ENCODE results near the gene NEXN. TPM values are rescaled to one million over a fixed set of nuclear protein-coding genes. Genes with fewer than 3 reads are reported as not detected.

The NEXN gene
- total and polyA plus RNA-seq, 4 donors, result 0.51 to 2.4 (median 1.7) TPM

- TF ChIP-seq CTCF (IDR thresholded peaks at IDR 0.05; ENCODE audit: low read depth, low read length, missing input control) (no peak), GABPA (IDR thresholded peaks at IDR 0.05 in 1 of 2, conservative IDR thresholded peaks at IDR 0.05 in 1 of 2) (no peak), HNF4A (conservative IDR thresholded peaks at IDR 0.05) (no peak), FOXA2 (IDR thresholded peaks at IDR 0.05) (no peak)
Observed at GRCh38 chr1:77927414-77927813, 39.0 kb downstream of the NEXN start (continued).

GRCh38 chr1:77929806-77930205 lies 41.4 kb downstream of the NEXN start:
- no peak for DNase-seq (ENCODE audit: low spot score)
- H3K4me1 ChIP-seq (ENCODE audit: control insufficient read depth in 4 of 4, insufficient read depth in 4 of 4, low read length in 3 of 4), result no peaks in the 10 kb centered on the region
- H3K9ac ChIP-seq (ENCODE audit: low read depth in 1 of 2, low read length in 2 of 2), result no peak overlapping the region
- H3K4me3 ChIP-seq (ENCODE audit: low read depth in 1 of 3, low read length in 3 of 3), result no peak overlapping the region
- no peak overlapping the region for H3K27ac ChIP-seq (ENCODE audit: low read depth in 1 of 2, low read length in 2 of 2)
- H3K27me3 ChIP-seq (ENCODE audit: control insufficient read depth in 4 of 4, insufficient read depth in 4 of 4, low read length in 3 of 4), result no peaks in the 10 kb centered on the region
- H3K9me3 ChIP-seq (ENCODE audit: control insufficient read depth in 4 of 4, low read length in 3 of 4), result no peaks in the 10 kb centered on the region
- H3K36me3 ChIP-seq (ENCODE audit: control insufficient read depth in 4 of 4, insufficient read depth in 3 of 4, low read depth in 1 of 4, low read length in 3 of 4), result no peaks in the 10 kb centered on the region
- TF ChIP-seq MAX (IDR thresholded peaks at IDR 0.05) (no peak), JUND (IDR thresholded peaks at IDR 0.05) (no peak), HNF4A (conservative IDR thresholded peaks at IDR 0.05) (no peak), YY1 (IDR thresholded peaks at IDR 0.05) (no peak), SP1 (IDR thresholded peaks at IDR 0.05) (no peak), FOXA2 (IDR thresholded peaks at IDR 0.05) (no peak), CTCF (IDR thresholded peaks at IDR 0.05; ENCODE audit: low read depth, low read length, missing input control) (no peak), RXRA (IDR thresholded peaks at IDR 0.05) (no peak), HNF4G (IDR thresholded peaks at IDR 0.05) (no peak), GABPA (IDR thresholded peaks at IDR 0.05 in 1 of 2, conservative IDR thresholded peaks at IDR 0.05 in 1 of 2) (no peak)
- WGBS, result 98% methylated on average over 2 of the region's 2 CpGs

- no peaks in the 10 kb centered on the region for H3K9me3 ChIP-seq (ENCODE audit: control insufficient read depth in 4 of 4, low read length in 3 of 4)
- no peak overlapping the region for H3K27ac ChIP-seq (ENCODE audit: low read depth in 1 of 2, low read length in 2 of 2)
- DNase-seq (ENCODE audit: low spot score), result no peak
- H3K4me1 ChIP-seq (ENCODE audit: control insufficient read depth in 4 of 4, insufficient read depth in 4 of 4, low read length in 3 of 4), result no peaks in the 10 kb centered on the region
- no peak overlapping the region for H3K9ac ChIP-seq (ENCODE audit: low read depth in 1 of 2, low read length in 2 of 2)
- peaks cover 0 to 12% (median 4%) of the 10 kb centered on the region in 4 donors for H3K36me3 ChIP-seq (ENCODE audit: control insufficient read depth in 4 of 4, insufficient read depth in 3 of 4, low read depth in 1 of 4, low read length in 3 of 4)
- H3K27me3 ChIP-seq (ENCODE audit: control insufficient read depth in 4 of 4, insufficient read depth in 4 of 4, low read length in 3 of 4), result no peaks in the 10 kb centered on the region
- TF ChIP-seq ATF3 (IDR thresholded peaks at IDR 0.05), result no peak
- H3K4me3 ChIP-seq (ENCODE audit: low read depth in 1 of 3, low read length in 3 of 3), result no peak overlapping the region
Observed at GRCh38 chr1:77938651-77939050, 50.2 kb downstream of the NEXN start.

Measured in liver (tissue), 9 donors.